H1 (cell line): ENCODE results near the gene POLN. TPM values are rescaled to one million over a fixed set of nuclear protein-coding genes. Genes with fewer than 3 reads are reported as not detected.

Source experiments
- BACH1 ChIP-seq: IDR thresholded peaks from 2 replicates; pipeline ENCODE4 v1.6.1; 2012; ENCODE audit warnings: low read length, improper control_type of control experiment
- BCL11A ChIP-seq, 2 experiments: IDR thresholded peaks; one replicate each; pipeline ENCODE4 v1.6.1; 2011; ENCODE audit warnings: low read depth in 2 of 2, low read length in 2 of 2, mild to moderate bottlenecking in 2 of 2
- CBX5 ChIP-seq: fragments of 300-800, 300-1000 bp; sonication (generic); IDR thresholded peaks from 2 replicates; pipeline ENCODE4 v1.7.1; 2016; ENCODE audit warnings: antibody characterized with exemption, low read length, low read depth
- CBX8 ChIP-seq: fragments of 300-800, 300-1000 bp; sonication (generic); IDR thresholded peaks from 2 replicates; pipeline ENCODE4 v1.7.1; 2016; ENCODE audit warnings: low read depth, low read length, borderline replicate concordance
- EP300 ChIP-seq, 2 experiments: IDR thresholded peaks; 1 replicate in 1 of 2; 2 replicates in 1 of 2; pipeline ENCODE4 v1.6.1; 2011 to 2012; ENCODE audit warnings: low read depth in 2 of 2, low read length in 2 of 2, mild to moderate bottlenecking in 2 of 2, borderline replicate concordance in 1 of 2, inconsistent platforms in 1 of 2, moderate library complexity in 1 of 2
- FOSL1 ChIP-seq: IDR thresholded peaks from 2 replicates; pipeline ENCODE4 v1.6.1; 2011; ENCODE audit warnings: mild to moderate bottlenecking, low read depth, low read length, moderate library complexity; ENCODE audit not compliant: insufficient read depth
- HDAC2 ChIP-seq, 2 experiments: fragments of 300-600 bp in 1 of 2; sonication (generic) in 1 of 2; IDR thresholded peaks; 2 replicates each; pipeline ENCODE4 v1.6.1; 2011 to 2012; ENCODE audit warnings: low read depth in 2 of 2, low read length in 2 of 2, mild to moderate bottlenecking in 2 of 2, moderate library complexity in 2 of 2, borderline replicate concordance in 1 of 2, inconsistent platforms in 1 of 2
- HDAC6 ChIP-seq: IDR thresholded peaks from one replicate; pipeline ENCODE4 v1.7.1; 2012; ENCODE audit warnings: low read depth, mild to moderate bottlenecking, inconsistent platforms, low read length, moderate library complexity
- KDM4A ChIP-seq: IDR thresholded peaks from one replicate; pipeline ENCODE4 v1.7.1; 2012; ENCODE audit warnings: low read depth, mild to moderate bottlenecking, moderate library complexity, low read length, inconsistent platforms; ENCODE audit not compliant: severe bottlenecking
- KDM5A ChIP-seq: fragments of 200-600 bp; IDR thresholded peaks from 2 replicates; pipeline ENCODE4 v1.7.1; 2012; ENCODE audit warnings: mild to moderate bottlenecking, low read length, inconsistent platforms, mixed read lengths
- MAFK ChIP-seq: IDR thresholded peaks from 2 replicates; pipeline ENCODE4 v1.6.1; 2012; ENCODE audit warnings: low read depth, mild to moderate bottlenecking, improper control_type of control experiment, low read length
- NANOG ChIP-seq: IDR thresholded peaks from 2 replicates; pipeline ENCODE4 v1.6.1; 2011; ENCODE audit warnings: low read length, low read depth, mild to moderate bottlenecking, inconsistent platforms; ENCODE audit not compliant: insufficient read depth, poor library complexity, severe bottlenecking
- RAD21 ChIP-seq, 2 experiments: IDR thresholded peaks in 1 of 2; conservative IDR thresholded peaks in 1 of 2; 2 replicates each; pipeline ENCODE4 v1.6.1; 2011; ENCODE audit warnings: low read depth in 2 of 2, low read length in 2 of 2, improper control_type of control experiment in 1 of 2, inconsistent platforms in 1 of 2, mild to moderate bottlenecking in 1 of 2, moderate library complexity in 1 of 2
- RFX5 ChIP-seq: IDR thresholded peaks from 2 replicates; pipeline ENCODE4 v1.6.1; 2011; ENCODE audit warnings: low read depth, low read length, improper control_type of control experiment, borderline replicate concordance
- SP1 ChIP-seq: IDR thresholded peaks from 2 replicates; pipeline ENCODE4 v1.6.1; 2011; ENCODE audit warnings: low read depth, low read length
- SUZ12 ChIP-seq: fragments of 200-600 bp; sonication (generic); IDR thresholded peaks from 2 replicates; pipeline ENCODE4 v1.6.1; 2012; ENCODE audit warnings: mild to moderate bottlenecking, inconsistent platforms, low read length, moderate library complexity, mixed read lengths
- TAF1 ChIP-seq: IDR thresholded peaks from 2 replicates; pipeline ENCODE4 v1.6.1; 2011; ENCODE audit warnings: mild to moderate bottlenecking, low read depth, low read length
- polyA plus RNA-seq, 7 experiments: library from polyadenylated mRNA; depleted of rRNA in 3 of 7; stranded (reverse) in 5 of 7; unstranded in 2 of 7; fragments of >200 nt in 5 of 7; fragments of 200-250 nt in 2 of 7; gene quantifications; 1 replicate in 5 of 7; 2 replicates in 1 of 7; 4 replicates in 1 of 7; pipeline versions ENCODE4 v1.2.1 to v1.2.3, GENCODE V29; 2011 to 2013; ENCODE audit warnings: missing spikeins in 2 of 7, mixed read lengths in 2 of 7
- total RNA-seq: library from RNA; stranded (reverse); fragmentation: NEBNext Ultra II Directional; extraction: Animal tissue kit (Norgen Biotek cat#: 25700); gene quantifications from 2 replicates; pipeline ENCODE4 v1.2.1, GENCODE V29; 2021
- TF ChIP-seq, protein P1 (sequence below): IDR thresholded peaks from 2 replicates; pipeline ENCODE4 v1.6.1; 2012; ENCODE audit warnings: low read length, inconsistent platforms
- TF ChIP-seq, protein P2 (sequence below): IDR thresholded peaks from 2 replicates; pipeline ENCODE4 v1.6.1; 2011; ENCODE audit warnings: low read depth, mild to moderate bottlenecking, low read length; ENCODE audit not compliant: insufficient read depth

The POLN gene
- total and polyA plus RNA-seq, 2 of the 8 experiments (the other 6 are each of a cell fraction or from before 2014, with no cell fraction given): 0.98 to 1.5 TPM

DNA sequence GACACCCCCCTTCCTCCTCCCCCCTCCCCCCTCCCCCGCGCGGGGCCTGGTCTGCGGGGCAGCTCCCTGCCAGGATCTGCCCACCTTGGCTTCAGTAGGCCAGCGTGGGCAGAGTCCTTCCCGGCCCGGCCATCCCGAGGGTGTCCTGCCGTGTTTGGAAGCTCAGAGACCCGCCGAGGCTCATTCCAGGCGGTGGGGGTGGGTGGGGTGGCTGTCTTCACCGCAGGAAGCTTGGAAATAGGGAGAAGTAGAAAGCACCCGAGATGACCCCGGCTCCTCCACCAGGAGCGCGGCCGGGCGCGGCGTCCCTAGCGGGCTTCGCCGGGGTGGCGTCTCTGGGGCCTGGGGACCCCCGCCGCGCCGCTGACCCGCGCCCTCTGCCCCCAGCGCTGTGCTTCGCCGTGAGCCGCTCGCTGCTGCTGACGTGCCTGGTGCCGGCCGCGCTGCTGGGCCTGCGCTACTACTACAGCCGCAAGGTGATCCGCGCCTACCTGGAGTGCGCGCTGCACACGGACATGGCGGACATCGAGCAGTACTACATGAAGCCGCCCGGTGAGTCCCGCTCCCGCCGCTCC, 181.2 kb downstream of the POLN start (continued):
- TF ChIP-seq CBX8 (no peak), EP300 (IDR thresholded peaks at IDR 0.05; ENCODE audit: borderline replicate concordance in 1 of 2, low read depth in 2 of 2, low read length in 2 of 2) (no peak), NANOG (no peak), RAD21 (IDR thresholded peaks at IDR 0.05 in 1 of 2, conservative IDR thresholded peaks at IDR 0.05 in 1 of 2; ENCODE audit: low read depth in 2 of 2, low read length in 2 of 2) (0 out of 4 replicates have a peak, but pooled peaks of 1 of the 2 experiments have one; percentile 15), SUZ12 (peak; percentile 43; the same call in 1 of the 2 replicates), MAFK (no peak), SP1 (no peak), BCL11A (IDR thresholded peaks at IDR 0.05; ENCODE audit: low read depth in 2 of 2, low read length in 2 of 2) (no peak), FOSL1 (no peak), KDM4A (peak; percentile 10), CBX5 (no peak), KDM5A (no peak), TAF1 (no peak), HDAC6 (no peak), BACH1 (no peak), RFX5 (no peak), HDAC2 (IDR thresholded peaks at IDR 0.05; ENCODE audit: borderline replicate concordance in 1 of 2, low read depth in 2 of 2, low read length in 2 of 2) (no peak)
- TF ChIP-seq, protein P1, sequence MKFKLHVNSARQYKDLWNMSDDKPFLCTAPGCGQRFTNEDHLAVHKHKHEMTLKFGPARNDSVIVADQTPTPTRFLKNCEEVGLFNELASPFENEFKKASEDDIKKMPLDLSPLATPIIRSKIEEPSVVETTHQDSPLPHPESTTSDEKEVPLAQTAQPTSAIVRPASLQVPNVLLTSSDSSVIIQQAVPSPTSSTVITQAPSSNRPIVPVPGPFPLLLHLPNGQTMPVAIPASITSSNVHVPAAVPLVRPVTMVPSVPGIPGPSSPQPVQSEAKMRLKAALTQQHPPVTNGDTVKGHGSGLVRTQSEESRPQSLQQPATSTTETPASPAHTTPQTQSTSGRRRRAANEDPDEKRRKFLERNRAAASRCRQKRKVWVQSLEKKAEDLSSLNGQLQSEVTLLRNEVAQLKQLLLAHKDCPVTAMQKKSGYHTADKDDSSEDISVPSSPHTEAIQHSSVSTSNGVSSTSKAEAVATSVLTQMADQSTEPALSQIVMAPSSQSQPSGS: no peak
- TF ChIP-seq, protein P2, sequence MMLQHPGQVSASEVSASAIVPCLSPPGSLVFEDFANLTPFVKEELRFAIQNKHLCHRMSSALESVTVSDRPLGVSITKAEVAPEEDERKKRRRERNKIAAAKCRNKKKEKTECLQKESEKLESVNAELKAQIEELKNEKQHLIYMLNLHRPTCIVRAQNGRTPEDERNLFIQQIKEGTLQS: no peak
